ES-I3 (cell line): ENCODE data around the gene F7.

Experiments used
- H3K36me3 ChIP-seq: 2 replicates; pipeline ENCODE4 v1.6.1; 2013; ENCODE audit warnings: mild to moderate bottlenecking, low read length, control low read depth, moderate library complexity; ENCODE audit not compliant: insufficient read depth
- H3K4me1 ChIP-seq: 2 replicates; pipeline ENCODE4 v1.6.1; 2013; ENCODE audit warnings: mild to moderate bottlenecking, control low read depth, low read length; ENCODE audit not compliant: insufficient read depth
- H3K9ac ChIP-seq: 2 replicates; pipeline ENCODE4 v1.6.1; 2013; ENCODE audit warnings: low read depth, mild to moderate bottlenecking, low read length, moderate library complexity
- H3K9me3 ChIP-seq: 2 replicates; pipeline ENCODE4 v1.6.1; 2013; ENCODE audit warnings: mild to moderate bottlenecking, low read length, moderate library complexity; ENCODE audit not compliant: control insufficient read depth, insufficient read depth

Gene F7

DNA sequence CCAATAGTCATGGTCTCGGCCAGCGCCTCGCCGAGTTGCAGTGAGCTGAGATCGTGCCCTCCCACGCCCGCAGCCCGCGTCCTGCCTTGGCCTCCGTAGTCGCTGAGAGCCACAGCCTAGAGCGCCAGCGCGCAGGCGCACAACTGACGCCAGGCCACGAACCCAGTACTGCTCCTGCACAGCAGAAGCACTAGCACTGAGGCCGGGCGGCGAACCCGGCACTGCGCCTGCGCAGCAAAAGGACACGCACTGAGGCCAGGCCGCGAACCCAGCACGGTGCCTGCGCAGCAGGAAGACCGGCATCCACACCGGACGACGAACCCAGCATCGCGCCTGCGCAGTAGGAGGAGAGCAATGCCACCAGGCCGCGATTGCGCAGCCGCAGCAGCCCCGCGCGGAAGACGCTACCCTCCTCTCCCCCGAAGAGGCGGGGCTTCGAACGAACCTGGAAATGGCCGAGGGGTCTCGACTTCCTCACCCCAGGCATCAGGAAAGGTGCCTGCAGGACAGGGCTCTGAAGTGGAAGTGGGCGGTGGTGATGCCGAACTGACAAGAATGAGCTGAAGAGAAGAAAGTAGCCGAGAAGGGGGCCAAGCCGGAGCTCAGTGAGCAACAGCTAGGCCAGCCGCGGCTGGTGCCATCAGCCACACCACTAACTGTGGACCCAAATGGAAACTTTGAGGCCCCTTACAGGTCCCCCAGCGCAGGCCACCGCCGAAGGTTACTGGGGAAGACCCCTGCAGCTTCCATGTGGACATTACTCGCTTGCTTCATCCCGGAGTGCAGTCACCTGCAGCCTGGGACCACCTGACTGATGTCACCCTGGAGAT lies 24.5 kb downstream of the F7 start:
- Histone ChIP-seq H3K4me1 (no peaks in the 10 kb centered on the region; the same call in 1 of the 2 replicates), H3K9ac (no peak overlapping the region), H3K36me3 (no peaks in the 10 kb centered on the region), H3K9me3 (no peaks in the 10 kb centered on the region)

DNA sequence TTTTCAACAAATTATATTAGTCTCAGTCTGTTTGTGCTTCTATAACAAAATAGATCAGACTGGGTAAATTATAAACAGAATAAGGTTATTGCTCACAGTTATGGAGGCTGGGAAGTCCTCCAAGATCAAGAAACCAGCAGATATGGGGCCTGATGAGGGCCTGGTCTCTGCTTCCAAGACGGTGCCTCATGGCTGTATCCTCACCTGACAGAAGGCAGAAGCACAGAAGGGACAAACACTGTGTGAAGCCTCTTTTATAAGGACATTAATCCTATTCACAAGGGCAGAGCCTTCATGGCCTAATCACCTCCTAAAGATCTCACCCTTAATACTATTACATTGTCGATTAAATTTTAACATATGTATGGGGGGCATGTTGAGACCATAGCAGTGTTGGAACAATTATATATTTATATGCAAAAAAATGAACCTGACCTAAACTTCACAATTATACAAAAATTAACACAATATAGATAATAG lies 29.7 kb downstream of the F7 start:
- H3K36me3 ChIP-seq, result no peaks in the 10 kb centered on the region
- H3K9ac ChIP-seq, result no peak overlapping the region
- H3K4me1 ChIP-seq, result no peaks in the 10 kb centered on the region
- H3K9me3 ChIP-seq, result no peaks in the 10 kb centered on the region

DNA sequence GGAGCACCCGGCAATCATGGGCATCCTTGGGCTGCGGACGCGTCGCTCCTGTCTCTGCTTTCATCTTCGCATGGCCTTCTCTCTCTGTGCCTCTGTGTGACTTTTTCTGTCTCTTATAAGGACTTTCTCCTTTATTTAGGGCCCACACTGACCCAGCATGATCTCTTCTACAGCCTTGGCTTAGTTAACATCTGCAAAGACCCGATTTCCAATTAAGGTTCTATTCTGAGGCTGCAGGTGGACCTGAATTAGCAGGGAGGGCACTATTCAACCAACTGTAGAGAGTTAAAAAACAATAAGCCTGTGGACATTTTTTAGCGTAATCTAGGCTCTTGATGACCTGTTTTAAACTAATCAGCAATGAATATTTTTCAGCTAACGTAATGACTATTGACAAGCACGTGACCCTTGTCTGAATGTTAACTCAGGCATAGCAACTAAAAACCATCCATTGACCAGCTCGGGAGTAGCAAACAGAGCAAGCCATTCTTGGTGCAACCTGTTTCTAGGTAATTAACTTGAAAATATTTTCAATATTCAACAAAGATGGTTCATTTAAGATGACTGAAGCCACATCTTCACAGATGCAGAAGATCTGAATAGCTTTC lies 32.2 kb downstream of the F7 start:
- Histone ChIP-seq H3K36me3 (no peaks in the 10 kb centered on the region), H3K9ac (no peak overlapping the region), H3K9me3 (no peaks in the 10 kb centered on the region), H3K4me1 (no peaks in the 10 kb centered on the region)

DNA sequence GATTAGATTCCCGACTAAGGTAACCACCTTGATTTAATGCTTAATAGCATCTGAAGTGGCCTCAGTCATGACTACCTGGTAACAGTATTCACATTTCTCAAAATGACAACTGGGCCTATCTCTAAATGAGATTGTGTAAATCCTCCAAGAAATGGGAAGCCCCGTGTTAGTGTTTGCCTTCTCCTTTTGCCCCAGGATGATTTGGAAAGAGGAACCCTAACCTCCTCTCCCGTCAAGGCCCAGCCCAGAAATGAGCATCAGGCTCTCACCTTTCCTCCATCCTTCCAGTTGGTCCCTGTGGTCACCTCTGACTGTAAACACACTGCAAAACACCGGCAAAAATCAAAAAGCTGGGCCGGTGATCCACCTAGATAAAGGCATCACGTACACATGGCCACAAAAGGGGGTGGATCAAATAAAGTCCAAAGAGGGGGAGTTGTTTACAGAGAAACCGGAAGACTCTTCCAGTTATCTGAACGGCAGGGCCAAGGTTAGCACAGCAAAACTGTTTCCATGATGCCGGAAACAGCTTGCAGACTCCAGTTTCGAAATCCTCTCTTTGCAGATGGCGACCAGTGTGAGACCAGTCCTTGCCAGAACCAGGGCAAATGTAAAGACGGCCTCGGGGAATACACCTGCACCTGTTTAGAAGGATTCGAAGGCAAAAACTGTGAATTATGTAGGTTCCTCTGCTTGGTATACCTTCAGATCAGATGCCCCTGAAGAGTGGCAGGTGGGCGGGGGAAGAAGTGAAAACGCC lies 33.4 kb downstream of the F7 start:
- H3K9ac ChIP-seq, result no peak overlapping the region
- H3K36me3 ChIP-seq, result no peaks in the 10 kb centered on the region
- H3K9me3 ChIP-seq, result no peaks in the 10 kb centered on the region
- no peaks in the 10 kb centered on the region for H3K4me1 ChIP-seq

DNA sequence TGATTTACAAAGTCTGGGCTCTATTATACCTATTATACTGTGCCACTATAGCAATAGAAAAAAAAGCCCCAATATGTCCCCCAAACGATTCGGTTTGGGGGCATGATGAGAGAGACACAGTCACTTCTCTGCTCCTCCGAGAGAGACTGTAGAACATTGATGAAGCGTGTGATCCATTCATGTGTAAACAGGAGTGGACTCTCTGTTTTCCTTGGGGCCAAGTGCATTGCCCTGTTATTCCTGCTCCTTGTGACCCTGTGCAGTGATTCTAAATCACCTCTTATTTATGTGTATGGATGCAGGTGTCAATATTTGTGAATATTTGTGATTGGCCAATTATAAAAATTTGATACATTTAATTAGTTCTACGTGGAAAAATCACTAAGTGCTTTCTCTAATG lies 34.0 kb downstream of the F7 start:
- Histone ChIP-seq H3K9ac (no peak overlapping the region), H3K36me3 (no peaks in the 10 kb centered on the region)

DNA sequence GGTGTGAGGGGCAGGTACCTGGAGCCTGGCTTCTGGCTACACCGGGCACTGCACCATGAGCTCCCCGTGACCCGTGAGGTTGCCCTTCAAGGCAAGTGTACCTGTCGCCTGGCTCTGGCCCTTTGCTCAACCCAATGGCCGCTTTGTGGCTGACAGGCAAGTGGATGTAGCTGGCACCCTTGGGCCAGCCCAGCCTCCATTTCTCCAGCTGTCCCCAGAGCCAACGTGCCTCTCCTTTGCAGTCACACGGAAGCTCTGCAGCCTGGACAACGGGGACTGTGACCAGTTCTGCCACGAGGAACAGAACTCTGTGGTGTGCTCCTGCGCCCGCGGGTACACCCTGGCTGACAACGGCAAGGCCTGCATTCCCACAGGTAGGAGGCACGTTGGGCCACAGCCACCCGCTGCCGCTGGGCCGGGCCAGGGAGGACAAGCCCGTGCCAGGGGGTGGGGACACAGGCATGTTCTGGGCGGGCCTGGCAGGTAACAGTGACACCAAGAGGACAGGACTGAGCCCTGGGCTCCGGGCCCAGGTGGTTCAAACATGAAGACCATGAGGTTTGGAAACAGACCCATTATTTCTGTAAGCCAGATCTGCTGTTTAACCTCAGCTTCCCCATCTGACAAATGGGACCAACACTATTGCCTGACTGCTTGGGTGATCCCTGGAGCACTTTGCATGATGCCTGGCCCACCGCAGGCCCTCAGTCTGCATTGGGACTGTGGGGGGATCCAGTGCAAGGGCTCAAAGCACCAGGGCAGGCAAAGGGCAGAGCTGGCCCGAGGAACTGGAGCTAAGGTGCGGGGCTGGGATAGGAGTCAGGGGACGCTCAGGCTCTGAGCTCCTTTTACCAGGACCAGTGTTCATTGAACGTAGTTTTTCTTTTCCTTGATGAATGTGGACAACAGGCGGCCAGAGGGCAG lies 35.3 kb downstream of the F7 start:
- Histone ChIP-seq H3K4me1 (no peaks in the 10 kb centered on the region), H3K9me3 (no peaks in the 10 kb centered on the region)

More for the DNA sequence above, 34.0 kb downstream of the F7 start:
- Histone ChIP-seq H3K4me1 (no peaks in the 10 kb centered on the region), H3K9me3 (no peaks in the 10 kb centered on the region)

DNA sequence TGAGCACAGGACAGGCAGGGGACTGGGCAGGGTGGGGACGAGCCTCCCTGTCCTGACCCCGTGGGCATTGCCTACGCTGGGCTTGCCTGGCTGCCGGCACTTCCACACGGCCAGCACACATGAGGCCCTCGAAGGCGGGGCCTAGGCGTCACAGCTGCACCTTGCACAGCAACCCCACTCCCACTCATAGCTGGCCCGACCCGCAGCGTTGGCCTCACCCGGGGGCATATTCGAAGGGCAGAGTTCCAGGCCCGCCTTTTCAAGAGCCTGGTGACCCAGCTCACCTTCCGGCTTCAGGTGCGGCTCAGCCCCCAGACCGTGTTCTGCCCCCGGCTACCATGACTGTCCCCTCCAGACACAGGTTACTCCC lies 36.0 kb downstream of the F7 start:
- no peaks in the 10 kb centered on the region for H3K36me3 ChIP-seq
- H3K9ac ChIP-seq, result no peak overlapping the region
- no peaks in the 10 kb centered on the region for H3K9me3 ChIP-seq
- no peaks in the 10 kb centered on the region for H3K4me1 ChIP-seq

More for the DNA sequence above, 35.3 kb downstream of the F7 start:
- Histone ChIP-seq H3K36me3 (no peaks in the 10 kb centered on the region), H3K9ac (no peak overlapping the region)

DNA sequence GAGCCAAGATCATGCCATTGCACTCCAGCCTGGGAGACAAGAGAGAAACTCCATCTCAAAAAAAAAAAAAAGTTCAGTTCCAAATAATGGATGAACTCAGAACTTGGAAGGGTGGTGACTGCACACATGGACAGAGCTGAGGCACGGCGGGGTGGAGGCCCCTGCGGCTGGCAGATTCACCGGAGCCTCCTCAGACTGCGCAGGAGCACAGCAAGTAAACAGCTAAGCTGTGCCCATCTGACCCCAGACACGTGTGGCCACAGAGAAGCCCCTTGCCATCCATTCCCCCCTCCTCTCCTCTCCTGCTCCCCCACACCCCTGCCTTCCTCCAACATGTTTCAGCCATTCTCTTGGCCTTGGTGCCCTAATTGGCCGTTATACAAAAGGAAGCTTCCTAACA lies 37.3 kb downstream of the F7 start:
- H3K9ac ChIP-seq, result no peak overlapping the region
- H3K9me3 ChIP-seq, result no peaks in the 10 kb centered on the region
- no peaks in the 10 kb centered on the region for H3K4me1 ChIP-seq
- H3K36me3 ChIP-seq, result no peaks in the 10 kb centered on the region

DNA sequence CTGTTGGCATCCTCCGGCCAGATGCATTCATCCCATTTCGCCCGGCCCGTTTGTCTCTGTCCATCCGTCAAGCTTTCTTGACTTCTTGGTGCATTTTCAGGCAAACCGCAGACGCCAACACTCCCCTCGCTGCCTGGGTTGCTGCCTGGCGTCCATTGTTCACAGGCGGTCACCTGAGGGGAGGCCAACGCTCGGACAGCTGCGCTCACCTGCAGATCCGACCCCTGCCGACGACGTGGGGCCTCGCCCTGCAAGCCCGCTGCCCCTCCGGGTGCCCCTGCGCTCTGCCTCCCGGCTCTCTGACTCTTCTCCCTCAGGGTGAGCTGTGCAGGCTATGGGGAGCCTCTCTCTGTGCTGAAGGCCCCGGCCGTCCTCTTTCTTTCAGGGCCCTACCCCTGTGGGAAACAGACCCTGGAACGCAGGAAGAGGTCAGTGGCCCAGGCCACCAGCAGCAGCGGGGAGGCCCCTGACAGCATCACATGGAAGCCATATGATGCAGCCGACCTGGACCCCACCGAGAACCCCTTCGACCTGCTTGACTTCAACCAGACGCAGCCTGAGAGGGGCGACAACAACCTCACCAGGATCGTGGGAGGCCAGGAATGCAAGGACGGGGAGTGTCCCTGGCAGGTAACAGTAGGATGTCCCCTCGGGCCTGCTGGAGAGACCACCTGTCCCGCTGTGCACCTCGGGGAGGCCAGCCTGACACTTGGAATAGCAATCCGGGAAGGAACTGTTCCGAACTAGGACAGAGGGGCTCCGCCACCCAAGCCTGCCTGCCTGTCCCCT lies 38.1 kb downstream of the F7 start:
- Histone ChIP-seq H3K4me1 (no peaks in the 10 kb centered on the region), H3K9ac (no peak overlapping the region), H3K36me3 (no peaks in the 10 kb centered on the region), H3K9me3 (no peaks in the 10 kb centered on the region)

DNA sequence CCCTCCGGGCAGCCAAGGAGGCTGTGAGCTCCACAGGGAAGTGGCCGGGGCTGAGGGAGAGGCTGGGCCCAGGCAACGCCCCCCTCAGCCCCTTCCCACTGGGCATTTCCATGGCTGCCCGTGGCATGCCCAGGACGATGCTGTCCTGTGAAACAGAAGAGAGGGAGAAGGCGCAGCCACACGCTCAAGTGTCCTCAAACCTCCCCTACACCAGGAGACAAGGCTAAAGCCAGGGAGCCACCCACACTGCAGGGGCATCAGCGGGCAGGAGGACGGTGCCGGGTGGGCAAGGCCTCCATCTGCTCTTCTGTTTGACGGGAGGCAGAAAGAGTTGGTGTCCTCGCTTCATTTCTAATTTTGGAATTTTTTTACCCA lies 38.7 kb downstream of the F7 start:
- Histone ChIP-seq H3K4me1 (no peaks in the 10 kb centered on the region), H3K9me3 (no peaks in the 10 kb centered on the region), H3K36me3 (no peaks in the 10 kb centered on the region), H3K9ac (no peak overlapping the region)

DNA sequence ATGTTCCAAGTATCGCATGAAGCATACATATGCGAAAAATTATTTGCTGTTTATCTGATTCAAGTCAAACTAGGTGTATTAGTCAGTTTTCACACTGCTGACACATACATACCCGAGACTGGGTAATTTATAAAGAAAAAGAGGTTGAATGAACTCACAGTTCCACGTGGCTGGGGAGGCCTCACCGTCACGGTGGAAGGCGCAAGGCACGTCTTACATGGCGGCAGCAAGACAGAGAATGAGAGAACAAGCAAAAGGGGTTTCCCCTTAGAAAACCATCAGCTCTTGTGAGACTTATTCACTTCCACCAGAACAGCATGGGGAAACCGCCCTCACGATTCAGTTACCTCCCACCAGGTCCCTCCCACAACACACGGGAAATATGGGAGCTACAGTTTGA lies 39.9 kb downstream of the F7 start:
- no peaks in the 10 kb centered on the region for H3K36me3 ChIP-seq
- H3K9me3 ChIP-seq, result no peaks in the 10 kb centered on the region
- no peak overlapping the region for H3K9ac ChIP-seq
- no peaks in the 10 kb centered on the region for H3K4me1 ChIP-seq

DNA sequence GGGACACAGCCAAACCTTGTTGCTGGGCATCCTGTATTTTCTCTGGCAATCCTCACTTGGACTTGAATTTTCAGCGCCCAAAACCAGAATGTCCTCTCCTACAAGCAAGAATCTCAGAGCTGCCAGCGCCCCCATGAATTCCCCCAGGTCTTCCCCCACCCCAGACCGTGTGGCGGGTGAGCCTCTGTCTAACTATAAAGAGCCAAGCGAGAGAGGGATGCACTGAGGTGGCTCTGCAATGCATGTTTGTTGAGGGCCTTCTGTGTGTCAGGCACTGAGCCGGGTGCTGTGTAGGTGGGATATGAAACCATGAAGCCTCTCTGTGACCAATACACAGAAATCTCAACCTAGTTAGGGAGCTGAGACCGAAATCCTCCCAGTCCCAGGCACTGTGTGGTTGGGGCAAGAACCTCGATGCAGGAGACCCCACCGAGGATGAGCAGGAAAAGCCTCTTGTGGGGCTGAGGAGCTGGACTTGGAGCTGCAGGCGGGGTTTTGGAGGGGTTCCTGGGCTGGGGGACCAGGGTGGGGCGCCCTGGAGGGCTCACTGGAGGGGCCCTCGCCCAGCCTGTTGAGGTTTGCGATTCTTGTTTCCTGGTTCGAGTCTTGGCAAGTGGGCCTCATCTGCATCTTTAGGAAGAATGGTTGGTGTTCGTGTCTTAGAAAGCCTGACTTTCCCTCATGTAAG lies 40.5 kb downstream of the F7 start:
- H3K9ac ChIP-seq, result no peak overlapping the region
- H3K4me1 ChIP-seq, result no peaks in the 10 kb centered on the region
- H3K36me3 ChIP-seq, result no peaks in the 10 kb centered on the region
- H3K9me3 ChIP-seq, result no peaks in the 10 kb centered on the region

DNA sequence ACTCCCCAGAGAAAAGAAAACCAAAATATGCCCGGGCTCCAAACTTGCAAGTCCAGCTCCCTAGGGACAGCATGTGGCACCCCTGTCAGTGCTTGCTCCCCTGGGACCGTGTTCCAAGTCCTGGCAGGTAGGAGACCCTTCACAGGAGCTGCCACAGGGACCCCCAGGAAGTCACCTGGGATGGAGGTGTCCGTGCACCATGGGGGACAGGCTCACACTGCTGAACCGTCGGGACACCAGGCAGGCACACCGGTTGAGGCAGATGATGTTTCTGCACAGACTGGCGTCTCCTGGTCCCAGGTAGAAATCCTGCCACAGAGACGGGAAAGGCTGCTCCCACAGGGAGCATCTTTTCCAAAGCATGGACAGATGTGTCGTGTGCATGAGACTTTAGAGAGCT lies 41.2 kb downstream of the F7 start:
- Histone ChIP-seq H3K9me3 (no peaks in the 10 kb centered on the region), H3K9ac (no peak overlapping the region), H3K36me3 (no peaks in the 10 kb centered on the region), H3K4me1 (no peaks in the 10 kb centered on the region)
